GM12891 (cell line): ENCODE data around the gene DAB2IP.

Experiments used
- POLR2A ChIP-seq: IDR thresholded peaks from 2 replicates; pipeline ENCODE4 v1.6.1; 2011; ENCODE audit warnings: low read depth, low read length, control low read depth
- POLR2AphosphoS5 ChIP-seq: IDR thresholded peaks from 2 replicates; pipeline ENCODE4 v1.6.1; 2011; ENCODE audit warnings: low read depth, low read length, control low read depth
- SPI1 ChIP-seq: IDR thresholded peaks from 2 replicates; pipeline ENCODE4 v1.6.1; 2011; ENCODE audit warnings: low read depth, low read length, control low read depth
- TAF1 ChIP-seq: IDR thresholded peaks from 2 replicates; pipeline ENCODE4 v1.6.1; 2011; ENCODE audit warnings: low read depth, low read length, control low read depth

- TF ChIP-seq POLR2A: no peak
- TF ChIP-seq POLR2AphosphoS5: no peak
- no peak for TF ChIP-seq TAF1
- no peak for TF ChIP-seq SPI1
Measured at GRCh38 chr9:121706149-121706750, 54.8 kb downstream of the DAB2IP start.
